Central memory CD8-positive, alpha-beta T cell (primary cell): ENCODE measurements around the gene CCDC78.

Experiments
- ATAC-seq: fragments of 150-1000 bp; cut with Tn5 transposase; replicated peaks from 2 replicates; pipeline ENCODE4 v1.10.0; 2022; ENCODE audit warnings: mild to moderate bottlenecking, moderate FRiP score, moderate number of reproducible peaks; ENCODE audit not compliant: poor library complexity, severe bottlenecking; ENCODE audit errors: extremely low read depth
- DNase-seq, 2 donors: peaks; one replicate each; pipeline ENCODE4 v3.0.0; 2021; ENCODE audit warnings: low spot score in 2 of 2
- H3K27ac Mint-ChIP-seq: one replicate; pipeline ENCODE4 v1.8.0; 2022; ENCODE audit warnings: low read depth, mild to moderate bottlenecking, moderate library complexity, mixed read lengths
- H3K27me3 Mint-ChIP-seq: one replicate; pipeline ENCODE4 v1.8.0; 2022; ENCODE audit warnings: mixed read lengths
- H3K36me3 Mint-ChIP-seq: one replicate; pipeline ENCODE4 v1.8.0; 2022; ENCODE audit warnings: mild to moderate bottlenecking, moderate library complexity, mixed read lengths; ENCODE audit not compliant: insufficient read depth
- H3K4me1 Mint-ChIP-seq: one replicate; pipeline ENCODE4 v1.8.0; 2022; ENCODE audit warnings: mixed read lengths
- H3K4me3 Mint-ChIP-seq: one replicate; pipeline ENCODE4 v1.8.0; 2022; ENCODE audit warnings: mild to moderate bottlenecking, moderate library complexity, mixed read lengths
- H3K9me3 Mint-ChIP-seq: one replicate; pipeline ENCODE4 v1.8.0; 2022; ENCODE audit warnings: mixed read lengths

CCDC78 gene

GRCh38 chr16:726438-727290 is at the start of gene CCDC78, which contains the start of gene HAGHL:
Gene CCDC78, minus strand, starts transcription at chr16:726443. Its CDS starts 76 bp downstream, at chr16:726367.
Gene HAGHL, plus strand, starts transcription at chr16:727106. Its CDS starts 404 bp downstream, at chr16:727510.
- Mint-ChIP-seq H3K36me3 (peaks cover 18% of the 10 kb centered on the region), H3K4me3 (peak within 1 kb of the TSS; percentile 74), H3K4me1 (peaks cover 5% of the 10 kb centered on the region), H3K9me3 (no peaks in the 10 kb centered on the region), H3K27me3 (no peaks in the 10 kb centered on the region), H3K27ac (no peak within 1 kb of the TSS)
- peak; percentile 10 for ATAC-seq
- no peak for DNase-seq

GRCh38 chr16:775236-775796 is 49.1 kb upstream of the CCDC78 start:
- ATAC-seq (no peak), DNase-seq (no peak)
- H3K4me3 Mint-ChIP-seq = no peak overlapping the region
- H3K36me3 Mint-ChIP-seq = peaks cover 3% of the 10 kb centered on the region
- H3K27me3 Mint-ChIP-seq = peaks cover 2% of the 10 kb centered on the region
- H3K9me3 Mint-ChIP-seq = no peaks in the 10 kb centered on the region
- H3K4me1 Mint-ChIP-seq = no peaks in the 10 kb centered on the region
- H3K27ac Mint-ChIP-seq = no peak overlapping the region

- Mint-ChIP-seq H3K27ac (no peak overlapping the region), H3K36me3 (peaks cover 2% of the 10 kb centered on the region), H3K4me1 (no peaks in the 10 kb centered on the region), H3K9me3 (no peaks in the 10 kb centered on the region), H3K4me3 (no peak overlapping the region), H3K27me3 (no peaks in the 10 kb centered on the region)
- DNase-seq = no peak
- ATAC-seq = no peak
Measured at GRCh38 chr16:774086-775001, 48.1 kb upstream of the CCDC78 start.

GRCh38 chr16:772959-773358 is 46.7 kb upstream of the CCDC78 start:
- Mint-ChIP-seq H3K4me3 (no peak overlapping the region), H3K4me1 (no peaks in the 10 kb centered on the region), H3K36me3 (peaks cover 2% of the 10 kb centered on the region), H3K27ac (no peak overlapping the region), H3K9me3 (no peaks in the 10 kb centered on the region), H3K27me3 (no peaks in the 10 kb centered on the region)
- ATAC-seq = no peak
- DNase-seq = no peak

GRCh38 chr16:770411-770810 is 44.2 kb upstream of the CCDC78 start:
- Mint-ChIP-seq H3K4me3 (no peak overlapping the region), H3K9me3 (no peaks in the 10 kb centered on the region), H3K4me1 (no peaks in the 10 kb centered on the region), H3K27ac (no peak overlapping the region), H3K36me3 (no peaks in the 10 kb centered on the region), H3K27me3 (no peaks in the 10 kb centered on the region)
- DNase-seq (no peak), ATAC-seq (no peak)

- Mint-ChIP-seq H3K36me3 (no peaks in the 10 kb centered on the region), H3K9me3 (no peaks in the 10 kb centered on the region), H3K4me3 (no peak overlapping the region), H3K4me1 (no peaks in the 10 kb centered on the region), H3K27me3 (no peaks in the 10 kb centered on the region), H3K27ac (no peak overlapping the region)
- DNase-seq (no peak), ATAC-seq (no peak)
Measured at GRCh38 chr16:769934-770333, 43.7 kb upstream of the CCDC78 start.

- H3K9me3 Mint-ChIP-seq = no peaks in the 10 kb centered on the region
- H3K36me3 Mint-ChIP-seq = no peaks in the 10 kb centered on the region
- DNase-seq (no peak), ATAC-seq (no peak)
- H3K4me1 Mint-ChIP-seq = no peaks in the 10 kb centered on the region
- H3K27me3 Mint-ChIP-seq = no peaks in the 10 kb centered on the region
- H3K4me3 Mint-ChIP-seq = no peak overlapping the region
- no peak overlapping the region for H3K27ac Mint-ChIP-seq
Measured at GRCh38 chr16:769184-769784, 43.0 kb upstream of the CCDC78 start.

- no peaks in the 10 kb centered on the region for H3K9me3 Mint-ChIP-seq
- no peak for DNase-seq
- H3K36me3 Mint-ChIP-seq = peaks cover 2% of the 10 kb centered on the region
- ATAC-seq = no peak
- no peak overlapping the region for H3K27ac Mint-ChIP-seq
- no peaks in the 10 kb centered on the region for H3K4me1 Mint-ChIP-seq
- H3K27me3 Mint-ChIP-seq = no peaks in the 10 kb centered on the region
- H3K4me3 Mint-ChIP-seq = no peak overlapping the region
Measured at GRCh38 chr16:768428-768827, 42.2 kb upstream of the CCDC78 start.

- Mint-ChIP-seq H3K27me3 (no peaks in the 10 kb centered on the region), H3K27ac (no peak overlapping the region), H3K4me3 (no peak overlapping the region), H3K36me3 (peaks cover 2% of the 10 kb centered on the region), H3K9me3 (no peaks in the 10 kb centered on the region), H3K4me1 (no peaks in the 10 kb centered on the region)
- DNase-seq = no peak
- no peak for ATAC-seq
Measured at GRCh38 chr16:767743-768235, 41.5 kb upstream of the CCDC78 start.

- ATAC-seq (no peak), DNase-seq (no peak)
- Mint-ChIP-seq H3K27me3 (no peaks in the 10 kb centered on the region), H3K27ac (no peak overlapping the region), H3K36me3 (peaks cover 2% of the 10 kb centered on the region), H3K4me3 (no peak overlapping the region), H3K4me1 (no peaks in the 10 kb centered on the region), H3K9me3 (no peaks in the 10 kb centered on the region)
Measured at GRCh38 chr16:766820-767640, 40.8 kb upstream of the CCDC78 start.

GRCh38 chr16:766008-766819 is 40.0 kb upstream of the CCDC78 start:
- Mint-ChIP-seq H3K36me3 (peaks cover 2% of the 10 kb centered on the region), H3K27me3 (no peaks in the 10 kb centered on the region), H3K4me3 (no peak overlapping the region), H3K9me3 (no peaks in the 10 kb centered on the region), H3K4me1 (no peaks in the 10 kb centered on the region), H3K27ac (no peak overlapping the region)
- DNase-seq (no peak), ATAC-seq (no peak)
